Limb (tissue), 2 donors: ENCODE results near the gene PLSCR2.
A peak's percentile ranks its signal among the peaks of the same experiment; 100 is the strongest.
"Not testable (repeated sequence)": the region's sequence is repeated elsewhere in the genome, so short reads cannot be mapped to it uniquely, and the experiment has no call there.

Experiments
- DNase-seq, 2 donors: peaks; one replicate each; pipeline ENCODE4 v3.0.0-alpha.2; 2016; ENCODE audit errors: extremely low spot score in 2 of 2

The PLSCR2 gene

GRCh38 chr3:146491303-146491702 lies 21.9 kb upstream of the PLSCR2 start:
- no peak for DNase-seq

DNA sequence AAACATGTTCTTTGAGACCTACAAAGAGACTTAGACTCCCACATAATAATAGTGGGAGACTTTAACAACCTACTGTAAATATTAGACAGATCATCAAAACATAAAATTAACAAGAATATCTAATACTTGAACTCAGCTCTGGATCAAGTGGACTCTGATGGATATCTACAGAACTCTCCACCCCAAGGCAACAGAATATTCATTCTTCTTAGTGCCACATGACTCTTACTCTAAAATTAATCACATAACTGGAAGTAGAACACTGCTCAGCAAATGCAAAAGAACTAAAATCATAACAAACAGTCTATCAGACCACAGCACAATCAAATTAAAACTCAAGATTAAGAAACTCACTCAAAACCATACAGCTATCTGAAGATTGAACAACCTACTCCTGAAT lies 15.9 kb upstream of the PLSCR2 start:
- DNase-seq: no peak

GRCh38 chr3:146476094-146476740 lies 6.9 kb upstream of the PLSCR2 start:
- no peak for DNase-seq

GRCh38 chr3:146474976-146475375 lies 5.6 kb upstream of the PLSCR2 start:
- DNase-seq: not testable (repeated sequence)

- DNase-seq: no peak
These were observed 4.4 kb upstream of the PLSCR2 start for GRCh38 chr3:146473726-146474125.

DNA sequence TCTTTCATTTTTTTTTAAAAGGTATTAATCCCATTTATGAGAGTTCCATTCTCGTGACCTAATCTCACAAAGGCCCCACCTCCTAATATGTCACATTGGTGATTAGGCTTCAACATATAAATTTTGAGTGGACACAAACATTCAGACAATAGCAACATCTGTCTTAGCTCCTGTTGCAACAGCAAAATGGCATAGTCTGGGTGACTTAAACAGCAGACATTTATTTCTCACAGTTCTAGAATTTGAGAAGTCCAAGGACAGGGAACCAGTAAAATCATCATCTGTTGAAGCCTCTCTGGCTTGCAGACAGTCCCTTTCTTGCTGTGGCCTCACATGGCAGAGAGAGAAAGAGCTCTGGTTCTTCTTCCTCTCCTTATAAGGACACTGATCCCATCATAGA lies 3.2 kb upstream of the PLSCR2 start:
- no peak for DNase-seq

DNA sequence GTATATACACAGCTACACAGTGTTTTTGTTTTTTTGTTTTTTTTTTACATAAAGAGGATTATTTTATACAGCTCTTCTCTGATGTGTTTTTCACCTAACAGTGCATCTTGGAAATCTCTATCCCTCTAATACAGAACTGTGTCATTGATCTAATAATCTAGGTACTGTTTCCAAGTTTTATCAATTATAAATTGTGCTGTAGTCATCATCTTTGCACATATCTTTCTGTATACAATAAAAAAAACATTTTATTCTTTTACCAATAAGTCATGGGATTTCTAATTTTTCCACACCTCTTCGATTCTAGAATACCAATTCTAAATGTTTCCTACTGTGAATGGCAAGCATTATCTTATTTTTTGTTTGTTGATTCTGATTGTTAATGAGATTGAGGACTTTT lies 1.7 kb upstream of the PLSCR2 start:
- no peak for DNase-seq

GRCh38 chr3:146470425-146470990 lies 1.1 kb upstream of the PLSCR2 start:
- no peak for DNase-seq

DNA sequence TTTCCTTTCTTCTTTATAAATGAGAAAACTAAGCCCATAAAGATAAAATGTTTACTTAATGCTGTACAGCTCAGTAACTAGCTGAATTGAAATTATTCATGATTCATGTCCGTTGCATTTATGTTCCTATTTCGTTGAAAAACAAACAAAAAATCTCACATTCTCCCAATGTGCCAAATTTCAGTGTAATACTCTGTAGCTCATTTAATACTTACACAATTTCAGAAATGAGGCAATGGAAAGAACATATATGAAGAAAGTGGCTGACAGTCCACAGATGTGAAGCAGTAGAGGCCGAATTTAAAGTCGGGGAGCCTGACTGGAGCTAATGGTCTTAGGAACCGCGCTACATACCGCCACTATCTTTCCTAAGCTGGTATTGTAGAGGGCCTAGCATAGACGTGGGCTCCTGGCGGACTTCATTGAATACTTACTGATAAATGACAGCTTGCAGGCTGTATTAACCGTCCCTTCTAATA lies 651 bp downstream of the PLSCR2 start:
- DNase-seq: peak in 1 of 2 donors; percentile 4

GRCh38 chr3:146468234-146468633 lies 1.1 kb downstream of the PLSCR2 start:
- peak in 1 of 2 donors; percentile 3 for DNase-seq

DNA sequence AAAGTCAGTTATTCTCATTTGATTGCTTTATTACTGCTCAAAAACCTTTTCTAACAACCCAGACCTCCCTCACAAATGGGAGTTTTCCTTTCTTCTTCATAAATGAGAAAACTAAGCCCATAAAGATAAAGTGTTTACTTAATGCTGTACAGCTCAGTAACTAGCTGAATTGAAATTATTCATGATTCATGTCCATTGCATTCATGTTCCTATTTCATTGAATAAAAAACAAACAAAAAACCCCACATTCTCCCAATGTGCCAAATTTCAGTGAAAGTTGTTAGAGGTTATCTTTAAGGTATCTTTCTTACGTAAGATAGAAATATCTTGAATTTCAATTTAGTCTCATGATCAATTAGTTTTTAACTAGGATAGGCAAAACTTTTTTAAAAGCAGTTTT lies 2.8 kb downstream of the PLSCR2 start:
- no peak for DNase-seq

- no peak for DNase-seq
These were observed 3.5 kb downstream of the PLSCR2 start for GRCh38 chr3:146465693-146466465.

DNA sequence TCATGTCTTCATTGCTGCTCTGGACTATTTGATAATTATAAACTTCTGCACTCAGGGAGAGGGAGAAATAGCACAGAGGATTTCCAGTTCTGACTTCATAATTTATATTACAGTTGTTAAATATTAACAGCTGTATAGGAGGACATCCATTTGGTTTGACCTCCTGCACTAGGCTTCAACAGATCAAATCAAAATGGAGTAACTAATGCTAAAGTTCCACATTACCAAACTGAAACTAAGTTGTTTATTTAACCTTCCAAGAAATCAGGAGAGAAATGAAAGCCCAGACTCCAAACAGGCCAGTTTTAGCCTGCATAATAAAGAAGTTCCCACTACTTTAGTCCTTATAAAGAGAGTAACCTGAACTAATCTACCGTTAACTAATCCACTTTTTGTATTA lies 4.6 kb downstream of the PLSCR2 start:
- no peak for DNase-seq

DNA sequence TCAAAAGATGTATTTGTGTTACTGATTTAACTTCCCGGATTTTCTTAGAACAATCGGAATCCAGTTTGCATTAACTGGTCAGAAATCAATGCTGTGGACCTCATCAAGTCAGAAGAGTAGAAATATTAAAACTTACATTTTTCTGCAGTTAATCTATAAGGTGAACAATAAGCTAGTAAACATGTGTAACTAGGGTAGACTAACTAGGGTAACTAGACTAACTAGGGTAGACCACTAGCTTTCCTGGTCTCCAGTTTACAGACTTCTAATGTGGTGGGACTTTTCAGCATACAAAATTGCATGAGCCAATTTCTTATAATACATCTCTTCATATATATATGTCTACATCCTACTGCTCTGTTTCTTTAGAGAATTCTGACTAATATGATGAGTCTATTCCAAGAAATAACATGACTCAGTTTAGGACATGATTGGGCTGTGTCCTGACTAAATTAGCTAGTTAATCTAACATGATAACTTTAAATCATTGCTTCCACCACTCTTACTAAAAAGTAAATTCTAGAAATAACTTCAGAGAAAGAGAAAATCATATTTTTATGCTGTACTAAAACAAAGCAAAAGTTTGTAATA lies 5.3 kb downstream of the PLSCR2 start:
- DNase-seq: no peak

DNA sequence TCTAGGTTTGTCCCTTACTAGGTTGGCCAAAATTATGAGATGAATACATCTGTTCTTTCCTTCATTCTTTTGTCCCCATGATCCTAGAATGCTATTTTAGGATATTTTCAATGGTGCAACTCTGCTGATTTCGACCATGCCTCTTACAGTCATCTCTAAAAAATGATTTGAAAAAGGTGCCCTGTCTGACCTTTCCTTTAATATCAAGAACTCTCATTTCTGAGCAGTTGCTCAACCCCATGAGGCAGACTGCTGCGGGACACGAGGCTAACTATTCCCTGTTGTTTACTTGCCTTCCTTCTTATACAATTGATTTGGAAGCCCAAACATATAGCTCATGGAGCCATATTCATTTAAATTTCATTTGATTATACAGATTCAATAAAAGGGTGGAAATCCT lies 14.6 kb downstream of the PLSCR2 start:
- no peak for DNase-seq

- DNase-seq: no peak
These were observed 19.7 kb downstream of the PLSCR2 start for GRCh38 chr3:146449613-146450012.

DNA sequence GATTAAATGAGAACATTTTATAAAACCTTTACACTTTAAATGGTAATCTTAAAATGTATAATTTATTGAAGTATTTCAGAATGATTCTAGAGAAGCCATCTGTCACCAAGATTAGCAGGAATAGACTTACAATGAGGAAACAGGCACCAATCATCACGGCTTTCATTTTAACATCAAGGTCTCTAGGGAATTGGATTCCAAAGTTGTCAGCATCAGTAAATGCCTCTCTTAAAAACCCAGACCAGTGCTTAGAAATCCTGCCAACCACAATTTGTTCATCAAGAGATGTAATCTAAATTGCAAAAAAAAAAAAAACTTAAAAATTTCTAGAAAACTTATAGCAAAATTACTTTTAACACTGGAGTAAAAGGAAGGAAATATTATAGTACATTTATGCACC lies 20.3 kb downstream of the PLSCR2 start:
- DNase-seq: no peak

- no peak for DNase-seq
These were observed 23.3 kb downstream of the PLSCR2 start for GRCh38 chr3:146446026-146446425.

- not testable (repeated sequence) for DNase-seq
These were observed 29.1 kb downstream of the PLSCR2 start for GRCh38 chr3:146440310-146440709.

DNA sequence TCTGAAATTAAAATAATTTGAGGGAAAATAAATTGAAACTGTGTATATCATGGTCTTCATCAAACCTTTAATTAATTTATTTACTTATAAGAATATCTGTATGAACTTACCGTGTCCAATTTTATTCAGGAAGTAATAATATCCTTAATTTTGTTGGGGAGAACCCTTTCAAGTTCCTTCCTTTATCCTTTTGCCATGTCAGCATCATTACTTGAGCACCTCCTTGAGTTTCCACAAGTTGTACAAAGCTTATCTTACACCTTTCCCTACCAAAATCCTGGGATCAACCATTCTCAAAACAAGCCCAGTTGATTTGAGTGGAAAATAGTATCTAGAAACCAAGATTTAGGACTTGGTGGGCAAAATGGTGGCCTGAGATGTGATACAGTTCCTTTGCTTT lies 37.3 kb downstream of the PLSCR2 start:
- DNase-seq: no peak

GRCh38 chr3:146431240-146431639 lies 38.1 kb downstream of the PLSCR2 start:
- DNase-seq: no peak

- DNase-seq: no peak
These were observed 44.0 kb downstream of the PLSCR2 start for GRCh38 chr3:146425341-146425740.
